Measurements from ENCODE around the gene PRLH.

PRLH gene, protein sequence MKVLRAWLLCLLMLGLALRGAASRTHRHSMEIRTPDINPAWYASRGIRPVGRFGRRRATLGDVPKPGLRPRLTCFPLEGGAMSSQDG

DNA sequence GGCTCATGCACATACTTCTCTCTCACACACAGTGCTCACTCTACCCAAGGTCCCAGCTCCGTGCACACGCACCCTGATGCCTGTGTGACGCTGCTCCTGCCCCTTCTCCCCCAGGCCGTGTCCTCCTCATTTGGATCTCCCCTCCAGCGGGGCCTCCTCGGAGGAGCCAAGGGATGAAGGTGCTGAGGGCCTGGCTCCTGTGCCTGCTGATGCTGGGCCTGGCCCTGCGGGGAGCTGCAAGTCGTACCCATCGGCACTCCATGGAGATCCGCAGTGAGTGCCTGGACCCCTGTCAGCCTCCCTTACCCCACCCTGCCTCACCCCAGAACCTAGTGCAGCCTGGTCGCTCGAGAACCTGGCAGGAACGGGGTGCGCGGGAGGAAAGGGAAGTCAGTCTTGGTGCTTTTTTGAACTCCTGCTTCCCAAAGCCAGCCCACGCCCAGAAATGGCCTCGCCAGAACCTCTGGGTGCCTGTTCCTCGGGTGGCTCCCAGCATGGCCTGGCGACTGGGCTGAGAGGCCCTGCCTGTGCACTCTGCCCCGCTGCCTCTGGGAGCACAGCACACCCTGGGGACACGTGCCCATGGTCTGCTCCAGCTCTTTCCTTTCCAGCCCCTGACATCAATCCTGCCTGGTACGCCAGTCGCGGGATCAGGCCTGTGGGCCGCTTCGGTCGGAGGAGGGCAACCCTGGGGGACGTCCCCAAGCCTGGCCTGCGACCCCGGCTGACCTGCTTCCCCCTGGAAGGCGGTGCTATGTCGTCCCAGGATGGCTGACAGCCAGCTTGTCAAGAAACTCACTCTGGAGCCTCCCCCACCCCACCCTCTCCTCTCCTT is at the start of gene PRLH:
TSS of gene PRLH (plus strand) at position 174 of the 835 bp plus-strand sequence. CDS start at position 174, 0 bp downstream.
- no peak within 1 kb of the TSS for H3K27ac ChIP-seq (ENCODE audit: low read length)

DNA sequence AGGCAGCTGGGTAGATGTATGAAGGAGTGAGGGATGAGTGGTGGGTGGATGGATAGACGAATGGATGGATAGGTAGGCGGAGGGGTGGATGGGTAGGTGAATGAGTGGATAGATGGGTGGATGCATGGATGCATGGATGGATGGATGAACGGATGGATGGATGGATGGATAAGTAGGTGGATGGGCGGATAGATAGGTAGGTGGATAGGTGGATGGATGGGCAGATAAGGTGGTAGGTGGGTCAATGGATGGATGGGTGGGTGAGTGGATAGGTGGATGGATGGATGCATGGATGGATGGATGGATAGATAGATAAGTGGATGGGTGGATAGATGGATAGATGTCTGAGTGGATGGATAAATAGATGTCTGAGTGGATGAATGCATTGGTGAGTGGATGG is 49.2 kb upstream of the PRLH start:
- no peak overlapping the region for H3K27ac ChIP-seq (ENCODE audit: low read length)
- peaks cover 3% of the 10 kb centered on the region for H3K4me1 ChIP-seq (ENCODE audit: control insufficient read depth, low read depth, low read length)
- no peak overlapping the region for H3K9ac ChIP-seq (ENCODE audit: low read length)
- H3K36me3 ChIP-seq (ENCODE audit: control insufficient read depth, low read depth, low read length): no peaks in the 10 kb centered on the region
- H3K9me3 ChIP-seq (ENCODE audit: control insufficient read depth, low read depth, low read length): no peaks in the 10 kb centered on the region
- no peaks in the 10 kb centered on the region for H3K27me3 ChIP-seq (ENCODE audit: control insufficient read depth, insufficient read depth, low read length)
- H3K4me3 ChIP-seq (ENCODE audit: low read length): no peak overlapping the region

More for the DNA sequence above, at the start of gene PRLH:
- H3K9ac ChIP-seq (ENCODE audit: low read length): no peak within 1 kb of the TSS
- H3K9me3 ChIP-seq (ENCODE audit: control insufficient read depth, low read depth, low read length): no peaks in the 10 kb centered on the region
- H3K27me3 ChIP-seq (ENCODE audit: control insufficient read depth, insufficient read depth, low read length): no peaks in the 10 kb centered on the region
- H3K4me3 ChIP-seq (ENCODE audit: low read length): no peak within 1 kb of the TSS
- H3K36me3 ChIP-seq (ENCODE audit: control insufficient read depth, low read depth, low read length): no peaks in the 10 kb centered on the region
- H3K4me1 ChIP-seq (ENCODE audit: control insufficient read depth, low read depth, low read length): no peaks in the 10 kb centered on the region

DNA sequence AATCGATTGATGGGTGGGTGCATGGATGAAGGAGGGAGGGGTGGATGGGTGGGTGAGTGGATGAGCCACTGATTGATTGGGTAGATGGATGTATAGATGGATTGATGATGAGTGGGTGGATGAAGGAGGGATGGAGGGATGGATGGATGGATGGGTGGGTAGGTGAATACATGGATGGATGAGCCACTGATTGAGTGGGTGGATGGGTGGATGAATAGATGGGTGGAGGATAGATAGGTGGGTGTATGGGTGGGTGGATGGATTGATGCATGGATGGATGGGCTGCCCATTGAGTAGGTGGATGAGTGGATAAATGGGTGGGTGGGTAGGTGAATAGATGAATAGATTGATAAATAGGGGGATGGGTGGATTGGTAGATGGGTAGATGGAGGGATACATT is 48.4 kb upstream of the PRLH start:
- no peak overlapping the region for H3K9ac ChIP-seq (ENCODE audit: low read length)
- no peak overlapping the region for H3K27ac ChIP-seq (ENCODE audit: low read length)
- H3K4me3 ChIP-seq (ENCODE audit: low read length): no peak overlapping the region
- H3K27me3 ChIP-seq (ENCODE audit: control insufficient read depth, insufficient read depth, low read length): no peaks in the 10 kb centered on the region
- H3K4me1 ChIP-seq (ENCODE audit: control insufficient read depth, low read depth, low read length): peaks cover 2% of the 10 kb centered on the region
- H3K36me3 ChIP-seq (ENCODE audit: control insufficient read depth, low read depth, low read length): no peaks in the 10 kb centered on the region
- H3K9me3 ChIP-seq (ENCODE audit: control insufficient read depth, low read depth, low read length): no peaks in the 10 kb centered on the region

DNA sequence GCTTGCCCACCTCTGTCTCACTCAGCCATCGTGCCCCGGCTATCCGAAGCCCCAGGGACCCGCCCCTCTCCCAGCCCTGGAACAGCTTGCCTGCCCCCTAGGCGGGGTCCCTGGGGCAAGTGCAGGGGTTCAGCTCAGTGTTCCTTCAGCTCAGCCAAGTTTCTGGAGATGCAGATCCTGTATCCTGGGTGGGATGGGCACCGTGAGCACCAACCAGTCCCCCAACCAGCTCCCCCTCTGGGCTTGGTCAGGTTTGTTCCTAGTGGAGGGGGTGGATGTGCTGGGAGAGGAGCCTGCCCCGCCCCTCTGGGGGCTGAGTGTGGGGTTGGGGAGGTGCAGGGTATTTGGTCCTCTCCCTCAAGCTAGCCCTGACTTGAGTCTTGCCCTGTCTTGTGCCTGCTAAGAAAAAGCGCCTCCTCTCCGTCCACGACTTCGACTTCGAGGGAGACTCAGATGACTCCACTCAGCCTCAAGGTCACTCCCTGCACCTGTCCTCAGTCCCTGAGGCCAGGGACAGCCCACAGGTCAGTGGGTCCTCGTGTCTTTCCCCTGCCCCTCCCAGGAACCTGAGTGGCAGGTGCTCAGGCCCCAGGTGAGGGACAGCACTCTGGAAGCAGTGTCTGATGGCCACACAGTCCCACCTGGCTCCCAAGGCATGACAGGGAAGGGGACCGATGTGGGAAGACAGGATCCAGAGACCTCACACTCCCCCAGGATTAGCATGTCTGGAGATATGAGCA is 46.7 kb upstream of the PRLH start:
- Histone ChIP-seq H3K9ac (ENCODE audit: low read length) (no peak overlapping the region), H3K4me3 (ENCODE audit: low read length) (no peak overlapping the region), H3K27ac (ENCODE audit: low read length) (no peak overlapping the region), H3K4me1 (ENCODE audit: control insufficient read depth, low read depth, low read length) (no peaks in the 10 kb centered on the region), H3K9me3 (ENCODE audit: control insufficient read depth, low read depth, low read length) (no peaks in the 10 kb centered on the region), H3K36me3 (ENCODE audit: control insufficient read depth, low read depth, low read length) (no peaks in the 10 kb centered on the region), H3K27me3 (ENCODE audit: control insufficient read depth, insufficient read depth, low read length) (no peaks in the 10 kb centered on the region)

DNA sequence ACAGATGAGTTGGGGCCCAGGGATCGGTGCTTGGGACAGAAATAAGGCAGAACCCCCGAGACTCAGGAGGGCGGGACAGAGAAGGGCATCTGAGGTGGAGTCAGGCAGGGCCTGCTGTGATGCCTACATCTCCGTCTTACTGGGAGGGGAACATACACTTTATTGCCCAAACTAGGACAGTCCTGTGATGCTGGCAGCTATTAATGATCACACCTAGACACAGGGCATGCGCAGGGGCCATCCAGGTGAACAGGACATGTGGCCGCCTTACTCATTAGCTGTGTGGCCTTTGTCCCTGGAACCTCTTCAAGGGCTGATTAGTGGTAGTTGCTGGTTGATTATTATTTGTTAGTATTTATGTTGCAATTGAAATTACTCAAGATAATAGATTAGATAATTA is 46.1 kb upstream of the PRLH start:
- Histone ChIP-seq H3K4me3 (ENCODE audit: low read length) (no peak overlapping the region), H3K27me3 (ENCODE audit: control insufficient read depth, insufficient read depth, low read length) (no peaks in the 10 kb centered on the region), H3K4me1 (ENCODE audit: control insufficient read depth, low read depth, low read length) (no peaks in the 10 kb centered on the region), H3K9me3 (ENCODE audit: control insufficient read depth, low read depth, low read length) (no peaks in the 10 kb centered on the region), H3K36me3 (ENCODE audit: control insufficient read depth, low read depth, low read length) (no peaks in the 10 kb centered on the region), H3K9ac (ENCODE audit: low read length) (no peak overlapping the region), H3K27ac (ENCODE audit: low read length) (no peak overlapping the region)

DNA sequence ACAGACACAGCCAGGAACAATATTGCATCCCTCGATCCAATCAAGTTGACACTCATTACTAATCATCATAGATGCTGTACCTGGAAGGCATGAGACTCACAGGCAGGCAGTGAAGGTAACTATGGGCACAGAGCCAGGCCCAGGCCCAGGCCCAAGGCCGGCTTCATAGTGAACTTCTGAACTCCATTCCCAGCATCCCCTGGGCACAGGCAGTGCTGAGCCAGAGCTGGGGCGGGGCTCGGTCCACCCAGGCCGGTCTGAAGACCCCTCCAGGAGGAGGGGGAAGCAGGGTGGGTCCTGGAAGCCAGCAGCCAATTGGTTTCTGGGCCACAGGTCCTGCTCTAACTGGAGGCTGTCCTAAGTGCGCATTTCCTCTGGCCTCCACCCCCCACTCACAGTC is 41.7 kb upstream of the PRLH start:
- Histone ChIP-seq H3K4me1 (ENCODE audit: control insufficient read depth, low read depth, low read length) (no peaks in the 10 kb centered on the region), H3K27me3 (ENCODE audit: control insufficient read depth, insufficient read depth, low read length) (no peaks in the 10 kb centered on the region), H3K36me3 (ENCODE audit: control insufficient read depth, low read depth, low read length) (no peaks in the 10 kb centered on the region), H3K4me3 (ENCODE audit: low read length) (no peak overlapping the region), H3K9ac (ENCODE audit: low read length) (no peak overlapping the region), H3K9me3 (ENCODE audit: control insufficient read depth, low read depth, low read length) (no peaks in the 10 kb centered on the region), H3K27ac (ENCODE audit: low read length) (no peak overlapping the region)

DNA sequence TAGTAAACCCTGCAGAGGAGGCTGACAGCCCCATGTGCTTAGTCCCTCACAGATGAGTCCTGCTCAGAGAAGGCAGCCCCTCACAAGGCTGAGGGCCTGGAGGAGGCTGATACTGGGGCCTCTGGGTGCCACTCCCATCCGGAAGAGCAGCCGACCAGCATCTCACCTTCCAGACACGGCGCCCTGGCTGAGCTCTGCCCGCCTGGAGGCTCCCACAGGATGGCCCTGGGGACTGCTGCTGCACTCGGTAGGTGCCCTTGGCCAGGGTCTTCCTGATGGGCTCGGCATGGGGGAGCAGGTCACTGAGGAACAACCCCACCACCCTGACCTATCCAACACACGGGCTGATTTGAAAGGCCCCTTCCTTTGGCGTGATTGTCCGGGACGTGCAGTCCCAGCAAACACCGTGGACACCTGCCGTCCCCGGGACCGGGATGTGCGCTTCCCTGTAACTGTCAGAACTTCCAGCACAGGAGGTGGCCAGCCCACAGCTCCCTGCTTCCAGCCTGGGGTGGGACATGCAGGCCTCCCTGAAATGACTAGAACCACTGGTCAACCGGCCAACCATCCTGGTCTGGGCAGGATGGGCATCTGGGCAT is 40.7 kb upstream of the PRLH start:
- Histone ChIP-seq H3K9ac (ENCODE audit: low read length) (no peak overlapping the region), H3K27ac (ENCODE audit: low read length) (no peak overlapping the region), H3K36me3 (ENCODE audit: control insufficient read depth, low read depth, low read length) (no peaks in the 10 kb centered on the region), H3K4me3 (ENCODE audit: low read length) (no peak overlapping the region), H3K4me1 (ENCODE audit: control insufficient read depth, low read depth, low read length) (no peaks in the 10 kb centered on the region), H3K9me3 (ENCODE audit: control insufficient read depth, low read depth, low read length) (no peaks in the 10 kb centered on the region), H3K27me3 (ENCODE audit: control insufficient read depth, insufficient read depth, low read length) (no peaks in the 10 kb centered on the region)

DNA sequence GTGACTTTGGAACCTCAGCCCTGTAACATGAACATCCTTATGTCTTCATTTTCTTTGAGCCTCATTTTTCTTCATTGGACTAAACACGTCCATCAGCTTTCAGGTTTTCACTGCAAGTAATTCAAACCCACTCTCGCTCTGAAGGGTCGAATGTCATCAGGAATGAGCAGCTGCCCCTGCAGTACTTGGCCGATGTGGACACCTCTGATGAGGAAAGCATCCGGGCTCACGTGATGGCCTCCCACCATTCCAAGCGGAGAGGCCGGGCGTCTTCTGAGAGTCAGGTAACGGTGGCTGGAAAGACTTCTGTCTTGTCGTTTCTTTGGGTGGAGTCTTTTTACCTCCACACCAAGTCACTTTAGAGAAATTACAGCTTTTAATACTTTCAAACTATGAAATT is 39.1 kb upstream of the PRLH start:
- no peak overlapping the region for H3K9ac ChIP-seq (ENCODE audit: low read length)
- no peaks in the 10 kb centered on the region for H3K4me1 ChIP-seq (ENCODE audit: control insufficient read depth, low read depth, low read length)
- H3K27me3 ChIP-seq (ENCODE audit: control insufficient read depth, insufficient read depth, low read length): no peaks in the 10 kb centered on the region
- H3K36me3 ChIP-seq (ENCODE audit: control insufficient read depth, low read depth, low read length): no peaks in the 10 kb centered on the region
- no peak overlapping the region for H3K27ac ChIP-seq (ENCODE audit: low read length)
- H3K4me3 ChIP-seq (ENCODE audit: low read length): no peak overlapping the region
- no peaks in the 10 kb centered on the region for H3K9me3 ChIP-seq (ENCODE audit: control insufficient read depth, low read depth, low read length)

DNA sequence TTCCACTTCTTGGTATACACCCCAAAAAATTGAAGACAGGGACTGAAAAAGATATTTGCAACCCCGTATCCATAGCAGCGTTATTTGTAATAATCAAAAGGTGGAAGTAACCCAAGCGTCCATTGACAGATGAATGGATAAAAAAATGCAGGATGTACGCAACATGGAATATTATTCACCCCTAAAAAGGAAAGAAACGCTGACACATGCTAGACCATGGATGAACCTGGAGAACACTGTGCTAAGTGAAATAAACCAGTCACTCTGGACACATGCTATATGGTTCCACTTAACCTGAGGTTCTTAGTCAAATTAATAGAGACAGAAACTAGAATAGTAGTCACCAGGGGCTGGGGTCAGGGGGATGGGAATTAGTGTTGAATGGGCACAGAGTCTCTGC is 38.6 kb upstream of the PRLH start:
- Histone ChIP-seq H3K4me1 (ENCODE audit: control insufficient read depth, low read depth, low read length) (no peaks in the 10 kb centered on the region), H3K9me3 (ENCODE audit: control insufficient read depth, low read depth, low read length) (no peaks in the 10 kb centered on the region), H3K27me3 (ENCODE audit: control insufficient read depth, insufficient read depth, low read length) (no peaks in the 10 kb centered on the region), H3K36me3 (ENCODE audit: control insufficient read depth, low read depth, low read length) (no peaks in the 10 kb centered on the region), H3K9ac (ENCODE audit: low read length) (no peak overlapping the region), H3K27ac (ENCODE audit: low read length) (no peak overlapping the region), H3K4me3 (ENCODE audit: low read length) (no peak overlapping the region)

DNA sequence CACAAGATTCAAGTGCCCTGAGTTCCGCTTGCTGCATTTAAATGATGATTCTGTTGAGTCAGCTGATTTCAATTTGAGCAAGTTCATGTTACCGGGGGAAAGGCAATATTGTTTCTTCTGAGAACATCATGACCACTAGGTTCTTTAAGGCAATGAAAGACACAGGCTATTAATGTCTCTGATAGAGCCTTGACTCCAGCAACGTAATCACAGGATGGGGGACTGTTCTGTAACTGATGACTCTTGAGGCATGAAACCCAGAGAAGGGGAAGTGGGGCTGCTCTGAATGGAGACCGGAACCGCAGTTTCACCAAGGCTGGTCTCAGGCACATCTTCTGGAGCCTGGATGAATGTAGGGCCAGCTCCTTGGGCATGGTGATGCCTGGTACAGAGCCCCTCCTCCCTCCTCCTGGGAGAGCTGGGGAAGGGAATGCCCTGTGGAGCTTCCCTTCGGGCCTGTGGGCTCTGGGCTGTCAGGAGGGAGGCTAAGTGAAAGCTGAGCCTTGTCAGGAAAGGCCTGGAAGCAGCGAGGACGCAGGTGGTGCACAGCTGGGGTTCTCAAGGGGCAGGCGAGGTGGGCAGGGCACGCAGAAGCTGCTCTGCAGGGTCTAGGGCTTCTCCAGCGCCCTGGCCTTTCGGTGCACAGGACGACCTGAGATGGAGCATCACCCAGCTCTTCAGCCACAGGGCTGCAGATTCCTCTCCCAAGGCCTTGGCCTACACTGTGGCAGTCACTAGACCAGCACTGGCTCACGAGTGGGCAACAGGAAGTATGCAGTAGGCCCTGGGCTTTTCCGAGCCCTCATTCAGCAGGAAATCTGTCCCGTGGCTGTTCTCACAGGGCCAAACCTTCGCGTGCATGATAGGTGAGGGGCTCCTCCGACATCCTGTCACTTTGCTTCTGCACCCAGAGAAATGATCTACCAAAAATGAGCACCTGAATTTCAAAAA is 36.6 kb upstream of the PRLH start:
- Histone ChIP-seq H3K27ac (ENCODE audit: low read length) (no peak overlapping the region), H3K36me3 (ENCODE audit: control insufficient read depth, low read depth, low read length) (no peaks in the 10 kb centered on the region), H3K27me3 (ENCODE audit: control insufficient read depth, insufficient read depth, low read length) (no peaks in the 10 kb centered on the region), H3K9ac (ENCODE audit: low read length) (no peak overlapping the region), H3K4me3 (ENCODE audit: low read length) (no peak overlapping the region), H3K9me3 (ENCODE audit: control insufficient read depth, low read depth, low read length) (no peaks in the 10 kb centered on the region), H3K4me1 (ENCODE audit: control insufficient read depth, low read depth, low read length) (no peaks in the 10 kb centered on the region)
